Heart right ventricle (tissue), 16 donors: ENCODE results near the gene FA2H. TPM values are rescaled to one million over a fixed set of nuclear protein-coding genes. Genes with fewer than 3 reads are reported as not detected.

Experiments
- ATAC-seq, 8 donors: fragments of 200-7000 bp; cut with Tn5 transposase; one replicate each; pipeline ENCODE4 v1.9.1; 2020; ENCODE audit warnings: mild to moderate bottlenecking in 8 of 8, moderate library complexity in 8 of 8, moderate number of reproducible peaks in 1 of 8
- DNase-seq, 2 donors: peaks; one replicate each; pipeline ENCODE4 v3.0.0-alpha.2; 2020
- H3K27ac ChIP-seq, 10 donors: fragments of 200-600 bp; sonication (generic) in 2 of 10; one replicate each; pipeline versions ENCODE4 v1.5.0 to v1.8.0; 2020 to 2022; ENCODE audit warnings: mild to moderate bottlenecking in 3 of 10
- H3K27me3 ChIP-seq, 7 donors: fragments of 200-600 bp; one replicate each; pipeline ENCODE4 v1.8.0; 2021 to 2022; ENCODE audit warnings: mild to moderate bottlenecking in 2 of 7
- H3K36me3 ChIP-seq, 9 donors: fragments of 200-600 bp; sonication (generic) in 1 of 9; one replicate each; pipeline versions ENCODE4 v1.5.0 to v1.8.0; 2020 to 2022; ENCODE audit warnings: mild to moderate bottlenecking in 2 of 9
- H3K4me1 ChIP-seq, 9 donors: fragments of 200-600 bp; sonication (generic) in 1 of 9; one replicate each; pipeline versions ENCODE4 v1.5.0 to v1.8.0; 2020 to 2022; ENCODE audit warnings: mild to moderate bottlenecking in 4 of 9
- H3K4me3 ChIP-seq, 10 donors: fragments of 200-600 bp; sonication (generic) in 2 of 10; one replicate each; pipeline versions ENCODE4 v1.5.0 to v1.8.0; 2020 to 2022; ENCODE audit warnings: mild to moderate bottlenecking in 7 of 10, moderate library complexity in 2 of 10
- H3K9me3 ChIP-seq, 11 donors: fragments of 200-600 bp in 10 of 11; sonication (generic) in 2 of 11; one replicate each; pipeline versions ENCODE4 v1.5.0 to v1.8.0; 2013 to 2022; ENCODE audit warnings: mild to moderate bottlenecking in 2 of 11, control low read depth in 1 of 11, moderate library complexity in 1 of 11
- CTCF ChIP-seq, 9 donors: fragments of 200-600 bp; sonication (generic) in 2 of 9; IDR thresholded peaks; one replicate each; pipeline versions ENCODE4 v1.5.0 to v1.8.0; 2021 to 2022; ENCODE audit warnings: antibody characterized with exemption in 9 of 9, mild to moderate bottlenecking in 5 of 9, moderate library complexity in 1 of 9
- WGBS, 2 donors: extraction: QIAGEN DNeasy Blood & Tissue Kit; methylation state at CpG; one replicate each; pipeline ENCODE4 v1.1.7; 2013; ENCODE audit warnings: inconsistent platforms in 1 of 2; 5-methylcytosine and 5-hydroxymethylcytosine counted together
- intact Hi-C, 10 donors: fragments of 100-400 bp; cut with DNase I; formaldehyde crosslinking; loops; one replicate each; pipeline versions ENCODE4 v1.11.1 to v1.14.2; 2022
- polyA plus RNA-seq, 2 donors: library from polyadenylated mRNA; stranded (reverse); fragments of 200-250 nt; gene quantifications; one replicate each; pipeline ENCODE4 v1.2.3, GENCODE V29; 2013
- total RNA-seq, 10 donors: library from RNA; stranded (reverse); fragmentation: NEBNext Ultra II Directional in 3 of 10; extraction: Animal tissue kit (Norgen Biotek cat#: 25700) in 3 of 10; gene quantifications; one replicate each; pipeline versions ENCODE4 v1.2.1 to v1.2.4, GENCODE V29; 2021 to 2023
- donor health status: Arrhythmogenic right ventricular cardiomyopathy.
- donor health status: ischemic (EF 13 %, LVEDD 7.1; RV severe dilation, severe dysfunction).
- donor health status: healthy with polysubstance abuse.
- donor health status: DM: no; HTN: yes; CAD: no.
- donor health status: DM: no; HTN: no; CAD: no.
- donor health status: ischemic (EF 25% LVEDD 6.9; RV normal size, moderate dysfunction).
- donor health status: ischemic (EF 25% LVEDD 5.7; RV mildly dilated, moderate dysfunction).
- donor health status: healthy.
- donor health status: DM: yes; HTN: yes; CAD: no.
- donor health status: Ischemic cardiomyopathy.
- donor health status: ischemic (EF 35%, LVEDD 5.7; RV mildly dilated, moderate dysfunction).
- donor health status: nonischemic (EF 11% LVEDD 7.7; RV severe dilation, severe dysfunction).
- donor health status: DM: yes; HTN: yes; CAD: no.
- donor health status: PGD.
- donor health status: ischemic (EF 29% LVEDD 5.4; RV normal size, mild dysfunction).
- donor health status: nonischemic (EF 23%, LVEDD 6.1; RV moderate dilation, normal function).

Gene FA2H
- total and polyA plus RNA-seq, 12 donors = 0.04 to 0.41 (median 0.15) TPM; not detected in 9

GRCh38 chr16:74717367-74717766 lies 57.3 kb downstream of the FA2H start:
- peaks cover 0 to 8% (median 0%) of the 10 kb centered on the region in 7 donors for H3K27me3 ChIP-seq
- WGBS, 2 donors = 77 to 79% methylated on average over 7 of the region's 7 CpGs
- no peak overlapping the region for H3K27ac ChIP-seq
- H3K4me1 ChIP-seq = no peaks in the 10 kb centered on the region
- no peak for ATAC-seq
- no peak overlapping the region for H3K4me3 ChIP-seq
- H3K36me3 ChIP-seq = no peaks in the 10 kb centered on the region
- intact Hi-C loops = loop anchor here in 1 of 10 donors (5.0 kb wide), 1 partner anchor 140 kb away; no protein-coding TSS in a partner anchor
- TF ChIP-seq CTCF (IDR thresholded peaks at IDR 0.05) = no peak
- DNase-seq = no peak
- H3K9me3 ChIP-seq = no peaks in the 10 kb centered on the region

- DNase-seq = no peak
- H3K27ac ChIP-seq = no peak overlapping the region
- peaks cover 0 to 2% (median 0%) of the 10 kb centered on the region in 7 donors for H3K27me3 ChIP-seq
- no peaks in the 10 kb centered on the region for H3K36me3 ChIP-seq
- intact Hi-C loops = loop anchor here in 1 of 10 donors (5.0 kb wide), 1 partner anchor 141 kb away; no protein-coding TSS in a partner anchor
- WGBS, 2 donors = 85 to 86% methylated on average over 15 of the region's 15 CpGs
- H3K4me1 ChIP-seq = no peaks in the 10 kb centered on the region
- no peak overlapping the region for H3K4me3 ChIP-seq
- ATAC-seq = no peak
- TF ChIP-seq CTCF (IDR thresholded peaks at IDR 0.05) = no peak
- H3K9me3 ChIP-seq = no peaks in the 10 kb centered on the region
Observed at GRCh38 chr16:74716355-74716754, 58.3 kb downstream of the FA2H start.

GRCh38 chr16:74713876-74714275 lies 60.7 kb downstream of the FA2H start:
- TF ChIP-seq CTCF (IDR thresholded peaks at IDR 0.05) = no peak
- Histone ChIP-seq H3K27me3 (no peaks in the 10 kb centered on the region), H3K4me1 (no peaks in the 10 kb centered on the region), H3K36me3 (no peaks in the 10 kb centered on the region), H3K4me3 (no peak overlapping the region), H3K27ac (no peak overlapping the region), H3K9me3 (no peaks in the 10 kb centered on the region)
- intact Hi-C loops = loop anchor here in 3 of 10 donors (5.0 kb wide), 1 partner anchor 148 kb away; no protein-coding TSS in a partner anchor
- DNase-seq = no peak
- no peak for ATAC-seq
- WGBS, 2 donors = 87 to 90% methylated on average over 10 of the region's 10 CpGs

GRCh38 chr16:74713325-74713724 lies 61.3 kb downstream of the FA2H start:
- DNase-seq (no peak), ATAC-seq (no peak)
- Histone ChIP-seq H3K4me3 (no peak overlapping the region), H3K4me1 (no peaks in the 10 kb centered on the region), H3K27ac (no peak overlapping the region), H3K9me3 (no peaks in the 10 kb centered on the region), H3K36me3 (no peaks in the 10 kb centered on the region), H3K27me3 (no peaks in the 10 kb centered on the region)
- TF ChIP-seq CTCF (IDR thresholded peaks at IDR 0.05) = no peak
- WGBS, 2 donors = 64 to 72% methylated on average over 10 of the region's 10 CpGs
- intact Hi-C loops = loop anchor here in 3 of 10 donors (5.0 kb wide), 1 partner anchor 149 kb away; no protein-coding TSS in a partner anchor
